Ascending aorta (tissue), 2 donors: ENCODE data around the gene ITK. TPM values are rescaled to one million over a fixed set of nuclear protein-coding genes. Genes with fewer than 3 reads are reported as not detected.
"Not testable (repeated sequence)": the region's sequence is repeated elsewhere in the genome, so short reads cannot be mapped to it uniquely, and the experiment has no call there.

Experiments
- DNase-seq, 2 donors: peaks; one replicate each; pipeline ENCODE4 v3.0.0-alpha.2; 2019; ENCODE audit warnings: low spot score in 2 of 2
- H3K27ac ChIP-seq, 2 donors: fragments of 200-600 bp; sonication (generic); one replicate each; pipeline ENCODE4 v1.5.1; 2016 to 2017; ENCODE audit warnings: mild to moderate bottlenecking in 1 of 2
- H3K27me3 ChIP-seq: fragments of 200-600 bp; sonication (generic); one replicate; pipeline ENCODE4 v1.5.1; 2017
- H3K36me3 ChIP-seq, 2 donors: fragments of 200-600 bp; sonication (generic); one replicate each; pipeline ENCODE4 v1.5.1; 2016
- H3K4me1 ChIP-seq, 2 donors: fragments of 200-600 bp; sonication (generic); one replicate each; pipeline ENCODE4 v1.5.1; 2016 to 2017; ENCODE audit warnings: mild to moderate bottlenecking in 1 of 2
- H3K4me3 ChIP-seq, 2 donors: fragments of 200-600 bp; sonication (generic); one replicate each; pipeline ENCODE4 v1.5.1; 2016 to 2017; ENCODE audit warnings: mild to moderate bottlenecking in 1 of 2
- H3K9me3 ChIP-seq, 2 donors: fragments of 200-600 bp; sonication (generic); one replicate each; pipeline ENCODE4 v1.5.1; 2016
- intact Hi-C: fragments of 100-400 bp; cut with DNase I; formaldehyde crosslinking; loops from one replicate; pipeline ENCODE4 v1.15.1; 2023
- total RNA-seq: library from RNA; depleted of rRNA; stranded (reverse); fragments of >200 nt; gene quantifications from one replicate; pipeline ENCODE4 v1.1.0, GENCODE V29; 2016
- TF ChIP-seq, protein P1 (sequence below), 3 experiments: fragments of 200-600 bp in 2 of 3; fragments of 450-650 bp in 1 of 3; sonication (generic) in 2 of 3; IDR thresholded peaks; one replicate each; pipeline ENCODE4 v1.5.1; 2016 to 2019; ENCODE audit warnings: antibody characterized with exemption in 3 of 3, mild to moderate bottlenecking in 1 of 3, moderate library complexity in 1 of 3

The ITK gene
- total RNA-seq, 1 donor from 2014 or later = 0.43 TPM

DNA sequence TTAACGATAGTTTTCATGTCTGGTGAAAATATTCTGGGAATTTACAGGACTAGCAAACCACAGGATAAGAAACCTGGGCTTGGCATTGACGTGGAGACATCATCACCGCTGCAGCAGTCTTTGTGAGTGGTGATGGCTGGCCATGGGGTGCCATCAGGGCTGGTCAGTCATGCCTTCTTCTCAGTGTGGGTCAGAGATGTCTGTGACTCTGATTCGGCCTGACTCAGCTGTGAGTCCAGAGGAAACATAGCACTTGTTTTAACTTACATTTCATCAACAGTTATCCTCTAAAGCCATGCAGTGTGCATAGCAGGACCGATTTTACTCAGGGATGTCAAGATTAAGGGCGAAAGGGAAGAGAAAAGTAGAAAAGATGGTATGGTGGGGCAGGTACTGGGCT lies 52.1 kb downstream of the ITK start:
- Histone ChIP-seq H3K9me3 (no peaks in the 10 kb centered on the region), H3K36me3 (no peaks in the 10 kb centered on the region), H3K4me3 (no peak overlapping the region), H3K4me1 (no peaks in the 10 kb centered on the region), H3K27ac (no peak overlapping the region), H3K27me3 (no peaks in the 10 kb centered on the region)
- DNase-seq = no peak
- TF ChIP-seq, protein P1, sequence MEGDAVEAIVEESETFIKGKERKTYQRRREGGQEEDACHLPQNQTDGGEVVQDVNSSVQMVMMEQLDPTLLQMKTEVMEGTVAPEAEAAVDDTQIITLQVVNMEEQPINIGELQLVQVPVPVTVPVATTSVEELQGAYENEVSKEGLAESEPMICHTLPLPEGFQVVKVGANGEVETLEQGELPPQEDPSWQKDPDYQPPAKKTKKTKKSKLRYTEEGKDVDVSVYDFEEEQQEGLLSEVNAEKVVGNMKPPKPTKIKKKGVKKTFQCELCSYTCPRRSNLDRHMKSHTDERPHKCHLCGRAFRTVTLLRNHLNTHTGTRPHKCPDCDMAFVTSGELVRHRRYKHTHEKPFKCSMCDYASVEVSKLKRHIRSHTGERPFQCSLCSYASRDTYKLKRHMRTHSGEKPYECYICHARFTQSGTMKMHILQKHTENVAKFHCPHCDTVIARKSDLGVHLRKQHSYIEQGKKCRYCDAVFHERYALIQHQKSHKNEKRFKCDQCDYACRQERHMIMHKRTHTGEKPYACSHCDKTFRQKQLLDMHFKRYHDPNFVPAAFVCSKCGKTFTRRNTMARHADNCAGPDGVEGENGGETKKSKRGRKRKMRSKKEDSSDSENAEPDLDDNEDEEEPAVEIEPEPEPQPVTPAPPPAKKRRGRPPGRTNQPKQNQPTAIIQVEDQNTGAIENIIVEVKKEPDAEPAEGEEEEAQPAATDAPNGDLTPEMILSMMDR (IDR thresholded peaks at IDR 0.05) = no peak
- intact Hi-C loops = no loop called here

DNA sequence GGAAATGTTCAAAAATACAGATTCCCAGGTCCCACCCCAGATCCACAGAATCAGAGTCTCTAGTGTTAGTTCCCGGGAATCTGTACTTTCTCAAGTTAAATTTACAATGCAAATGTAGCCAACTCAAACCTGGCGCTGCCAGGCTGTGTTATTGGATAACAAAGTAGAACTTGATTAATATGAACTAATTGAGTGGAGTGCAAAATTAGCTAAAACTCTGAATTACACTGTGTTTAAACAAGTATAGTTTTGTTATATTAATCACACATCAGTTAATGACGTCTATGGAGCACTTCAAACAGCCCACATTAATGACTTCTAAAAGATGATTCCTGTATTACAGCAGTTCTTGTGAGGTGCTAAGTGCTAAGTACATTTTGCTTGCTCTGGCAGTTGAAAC lies 52.9 kb downstream of the ITK start:
- TF ChIP-seq, protein P1 (IDR thresholded peaks at IDR 0.05) = no peak
- H3K36me3 ChIP-seq = no peaks in the 10 kb centered on the region
- no peak overlapping the region for H3K27ac ChIP-seq
- H3K4me1 ChIP-seq = no peaks in the 10 kb centered on the region
- intact Hi-C loops = no loop called here
- no peaks in the 10 kb centered on the region for H3K27me3 ChIP-seq
- no peak for DNase-seq
- H3K9me3 ChIP-seq = no peaks in the 10 kb centered on the region
- no peak overlapping the region for H3K4me3 ChIP-seq

DNA sequence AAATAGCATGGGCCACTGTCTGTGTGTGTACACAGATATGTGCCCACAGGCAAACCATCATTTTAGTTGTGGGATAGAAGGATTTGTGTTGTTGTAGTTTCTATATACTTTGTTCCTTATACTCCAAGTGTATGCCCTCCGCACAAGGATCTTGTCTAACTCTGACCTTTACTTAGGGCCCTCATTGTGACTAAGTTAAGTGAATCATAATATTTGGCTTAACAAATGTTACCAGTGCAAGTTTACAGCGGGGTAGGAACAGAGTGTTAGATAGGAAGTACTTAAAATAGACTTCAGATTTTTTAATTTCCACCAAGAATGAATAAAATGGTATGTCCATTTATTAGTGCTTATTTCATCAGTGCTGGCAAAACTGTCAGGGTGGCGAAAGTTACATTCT lies 55.8 kb downstream of the ITK start:
- H3K9me3 ChIP-seq = no peaks in the 10 kb centered on the region
- TF ChIP-seq, protein P1 (IDR thresholded peaks at IDR 0.05) = no peak
- DNase-seq = no peak
- no peaks in the 10 kb centered on the region for H3K36me3 ChIP-seq
- no peaks in the 10 kb centered on the region for H3K27me3 ChIP-seq
- no peak overlapping the region for H3K27ac ChIP-seq
- H3K4me3 ChIP-seq = no peak overlapping the region
- no peaks in the 10 kb centered on the region for H3K4me1 ChIP-seq
- intact Hi-C loops = no loop called here

DNA sequence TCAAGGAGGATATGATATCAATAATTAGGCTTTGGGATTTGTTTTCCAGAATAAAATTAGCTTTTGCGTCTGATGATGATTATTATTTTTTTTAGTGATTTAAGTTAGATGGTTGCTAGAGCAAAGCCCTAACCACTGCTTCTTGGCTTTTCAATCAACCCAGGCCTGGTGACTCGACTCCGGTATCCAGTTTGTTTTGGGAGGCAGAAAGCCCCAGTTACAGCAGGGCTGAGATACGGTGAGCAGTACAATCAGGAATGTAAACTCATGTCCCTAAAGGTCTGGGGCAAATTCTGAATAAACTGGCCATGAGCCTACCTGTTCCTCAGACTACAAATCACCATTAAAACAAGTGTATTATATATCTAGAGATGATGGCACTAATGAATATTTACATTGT lies 60.8 kb downstream of the ITK start:
- Histone ChIP-seq H3K4me3 (no peak overlapping the region), H3K9me3 (no peaks in the 10 kb centered on the region), H3K27ac (no peak overlapping the region), H3K27me3 (no peaks in the 10 kb centered on the region), H3K36me3 (no peaks in the 10 kb centered on the region), H3K4me1 (no peaks in the 10 kb centered on the region)
- DNase-seq = no peak
- intact Hi-C loops = no loop called here
- TF ChIP-seq, protein P1 (IDR thresholded peaks at IDR 0.05) = no peak

DNA sequence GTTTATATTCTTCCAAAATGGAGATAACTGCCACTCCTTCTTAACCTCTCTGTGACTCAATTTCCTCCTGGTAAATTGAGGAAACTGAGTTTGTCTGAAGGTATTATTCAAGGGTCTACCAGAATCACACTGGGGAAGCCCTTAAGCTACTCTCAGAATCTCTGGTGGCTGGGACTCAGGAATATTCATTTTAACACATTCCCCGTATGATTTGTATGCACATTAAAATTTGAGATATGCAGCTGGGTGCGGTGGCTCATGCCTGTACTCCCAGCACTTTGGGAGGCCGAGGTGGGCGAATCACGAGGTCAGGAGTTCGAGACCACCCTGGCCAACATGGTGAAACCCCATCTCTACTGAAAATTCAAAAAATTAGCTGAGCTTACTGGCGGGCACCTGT lies 64.1 kb downstream of the ITK start:
- intact Hi-C loops, H3K27me3 ChIP-seq, H3K36me3 ChIP-seq, DNase-seq, H3K9me3 ChIP-seq, H3K4me3 ChIP-seq, H3K4me1 ChIP-seq, H3K27ac ChIP-seq: not testable (repeated sequence)

DNA sequence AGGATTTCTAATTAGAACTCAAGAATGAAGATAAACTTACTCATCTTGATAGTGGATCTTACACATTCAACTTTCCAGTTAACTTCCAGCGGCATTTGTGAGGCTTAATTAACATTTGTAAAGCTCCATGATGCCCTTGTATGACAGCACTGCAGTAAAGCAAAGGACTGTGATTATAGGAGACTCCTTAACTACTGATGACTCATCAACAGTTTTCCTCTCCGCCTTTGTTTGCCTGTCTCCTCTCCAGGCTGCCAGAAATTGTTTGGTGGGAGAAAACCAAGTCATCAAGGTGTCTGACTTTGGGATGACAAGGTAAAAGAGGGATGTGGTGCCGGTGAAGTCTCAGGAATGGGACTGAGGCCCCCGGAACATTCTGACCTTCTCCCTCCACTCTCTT lies 64.8 kb downstream of the ITK start:
- no peaks in the 10 kb centered on the region for H3K9me3 ChIP-seq
- H3K36me3 ChIP-seq = no peaks in the 10 kb centered on the region
- no peak overlapping the region for H3K27ac ChIP-seq
- no peak for DNase-seq
- H3K27me3 ChIP-seq = no peaks in the 10 kb centered on the region
- H3K4me3 ChIP-seq = no peak overlapping the region
- H3K4me1 ChIP-seq = no peaks in the 10 kb centered on the region
- intact Hi-C loops = no loop called here
- TF ChIP-seq, protein P1 (IDR thresholded peaks at IDR 0.05) = no peak
